Measurements from ENCODE around the gene CFAP97D2.

The CFAP97D2 gene

DNA sequence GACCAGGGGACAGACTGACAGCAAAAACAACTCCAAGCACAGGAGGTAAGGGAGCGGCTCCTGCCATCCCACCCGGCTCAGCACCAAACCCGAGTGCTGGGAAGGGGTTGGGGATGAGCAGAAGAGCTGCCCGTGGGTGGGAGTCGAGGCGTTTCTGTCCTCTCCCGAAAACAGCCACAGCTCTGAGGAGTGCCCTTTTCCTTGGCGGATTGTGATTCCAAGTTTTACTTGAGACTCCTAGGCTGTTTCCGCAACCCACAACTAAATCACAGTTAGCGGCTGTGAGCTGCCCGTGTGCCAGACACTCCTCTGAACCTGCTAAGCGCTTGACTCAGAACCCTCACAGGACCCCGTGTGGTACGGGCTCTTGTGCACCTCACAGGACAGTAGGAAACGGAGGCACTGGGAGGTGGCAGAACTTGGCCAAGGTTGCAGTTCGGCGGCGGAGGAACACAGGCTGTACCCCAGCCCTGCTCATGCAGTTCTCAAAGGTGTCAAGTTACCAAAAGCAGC lies 21.4 kb downstream of the CFAP97D2 start:
- no peak for DNase-seq

DNA sequence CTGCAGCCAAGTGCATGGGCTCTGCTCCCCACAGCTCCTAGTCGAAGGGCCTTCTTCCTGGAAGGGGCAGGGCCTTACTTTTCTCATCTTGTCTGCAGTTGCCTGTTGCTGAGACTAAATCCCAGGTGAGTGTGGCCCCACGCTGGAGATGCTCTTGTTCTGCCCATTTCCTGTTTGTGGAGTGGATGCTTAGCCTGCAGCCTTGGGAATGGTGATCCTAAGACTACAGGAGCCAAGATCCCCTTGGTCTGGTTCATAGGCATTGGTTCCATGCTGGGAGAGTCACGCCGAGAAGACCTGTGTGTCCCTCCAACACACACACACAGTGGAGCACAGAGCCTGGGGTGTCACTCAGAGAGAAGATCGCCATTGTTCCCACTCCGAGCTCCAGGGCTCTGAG lies 23.5 kb downstream of the CFAP97D2 start:
- no peak for DNase-seq

DNA sequence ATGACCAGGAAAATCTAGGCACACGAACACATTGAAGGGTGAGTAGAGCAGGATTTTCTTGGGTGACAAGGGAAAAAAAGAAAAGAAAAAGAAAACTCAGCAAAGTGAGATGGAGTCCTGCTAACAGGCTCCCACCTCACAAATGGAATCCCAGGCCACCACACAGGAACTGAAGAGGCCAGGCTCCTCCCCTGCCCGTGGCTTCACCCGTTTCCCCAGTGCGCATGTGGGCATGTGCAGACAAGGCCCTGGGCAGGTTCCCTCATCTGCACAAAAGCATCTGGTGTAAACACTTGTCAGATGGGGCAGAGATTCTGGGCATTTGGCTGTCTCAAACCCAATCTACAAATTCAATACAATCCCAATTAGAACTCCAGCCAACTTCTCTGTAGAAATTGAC lies 24.5 kb downstream of the CFAP97D2 start:
- DNase-seq, result no peak

DNA sequence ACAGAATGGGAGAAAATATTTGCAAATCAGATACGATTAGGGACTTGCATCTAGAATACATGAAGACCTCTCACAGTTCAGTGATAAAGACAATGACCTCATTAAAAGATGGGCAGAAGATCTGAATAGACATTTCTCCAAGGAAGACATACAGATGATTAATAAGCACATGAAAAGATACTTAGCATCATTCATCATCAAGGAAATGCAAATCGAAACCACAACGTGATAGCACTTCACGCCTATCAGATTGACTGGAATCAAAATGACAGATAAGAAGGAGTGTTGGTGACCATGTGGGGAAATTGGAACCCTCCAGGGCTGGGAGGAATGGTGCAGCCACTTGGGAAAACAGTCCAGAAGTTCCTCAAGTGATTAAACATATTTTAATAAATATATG lies 25.8 kb downstream of the CFAP97D2 start:
- DNase-seq, result no peak

DNA sequence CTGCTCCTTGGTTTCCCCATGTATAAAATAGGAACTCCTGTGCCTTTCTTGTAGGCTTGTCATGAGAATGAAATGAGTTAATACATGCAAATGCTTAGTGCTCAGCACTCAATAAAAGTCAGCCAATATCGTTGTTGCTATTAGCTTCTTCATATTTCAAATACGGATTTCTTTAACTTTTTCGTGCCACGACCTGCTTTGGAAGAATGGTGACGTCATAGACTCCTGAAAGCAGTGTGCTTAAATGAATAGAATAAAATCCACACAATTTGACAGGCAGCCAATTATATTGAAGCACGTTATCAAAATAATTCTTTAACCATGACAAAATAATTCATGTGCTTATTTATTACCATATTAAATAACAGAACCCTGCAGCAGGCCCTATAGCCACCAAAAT lies 29.1 kb downstream of the CFAP97D2 start:
- DNase-seq, result no peak

DNA sequence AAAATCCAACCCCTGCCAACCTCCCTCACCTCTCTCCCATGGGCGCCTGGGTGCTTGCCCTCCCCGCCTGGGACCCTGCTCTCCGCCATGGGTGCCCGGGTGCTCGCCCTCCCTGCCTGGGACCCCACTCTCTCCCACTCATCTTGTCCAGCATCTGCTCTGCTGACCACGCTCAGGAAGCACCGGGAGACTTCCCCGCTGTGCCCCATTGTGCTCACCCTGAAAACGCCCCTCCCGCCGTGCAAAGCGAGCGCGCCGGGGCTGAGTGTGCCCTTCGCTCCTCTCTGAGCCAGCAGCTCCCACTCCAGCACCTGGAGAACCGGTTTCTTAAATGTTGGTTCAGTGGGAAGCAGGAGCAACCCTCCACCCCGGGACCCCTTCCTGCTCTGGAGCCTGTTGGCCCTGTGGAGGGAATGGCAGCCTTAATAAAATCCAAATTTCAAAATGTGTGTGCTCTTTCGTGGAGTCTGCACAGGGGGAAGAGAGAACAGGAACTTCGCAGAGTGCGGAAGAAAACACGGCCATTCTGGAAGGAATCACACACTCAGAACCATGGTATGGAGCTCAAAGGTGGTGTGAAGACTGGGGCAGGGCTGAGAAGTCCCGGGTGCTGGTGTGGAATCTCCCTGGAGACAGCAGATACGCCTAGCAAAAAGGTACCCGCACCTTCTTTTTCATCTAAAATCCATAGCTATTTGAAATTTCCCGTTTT lies 32.5 kb downstream of the CFAP97D2 start:
- no peak for DNase-seq

- no peak for DNase-seq
Measured at GRCh38 chr13:114212158-114212495, 33.1 kb downstream of the CFAP97D2 start.

GRCh38 chr13:114213980-114214379 lies 34.9 kb downstream of the CFAP97D2 start:
- no peak for DNase-seq

DNA sequence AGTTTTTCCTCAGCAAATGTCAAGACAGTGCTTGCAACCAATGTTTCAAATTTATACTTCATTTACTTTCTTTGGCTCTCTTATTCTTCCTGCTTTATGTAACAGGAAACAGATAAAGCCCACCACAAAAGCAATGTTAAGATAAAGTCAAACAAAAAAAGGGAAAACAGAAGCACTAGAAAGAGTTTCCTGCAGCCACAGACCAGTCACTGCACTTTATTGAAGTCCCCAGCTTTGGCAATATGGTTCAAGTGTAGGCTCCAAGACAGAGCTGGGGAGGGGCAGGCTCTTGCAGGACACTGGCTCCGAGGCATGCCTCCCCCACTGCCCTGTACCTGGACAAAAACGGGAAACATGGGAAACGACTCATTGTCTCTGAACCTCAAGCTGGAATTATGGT lies 40.3 kb downstream of the CFAP97D2 start:
- no peak for DNase-seq

DNA sequence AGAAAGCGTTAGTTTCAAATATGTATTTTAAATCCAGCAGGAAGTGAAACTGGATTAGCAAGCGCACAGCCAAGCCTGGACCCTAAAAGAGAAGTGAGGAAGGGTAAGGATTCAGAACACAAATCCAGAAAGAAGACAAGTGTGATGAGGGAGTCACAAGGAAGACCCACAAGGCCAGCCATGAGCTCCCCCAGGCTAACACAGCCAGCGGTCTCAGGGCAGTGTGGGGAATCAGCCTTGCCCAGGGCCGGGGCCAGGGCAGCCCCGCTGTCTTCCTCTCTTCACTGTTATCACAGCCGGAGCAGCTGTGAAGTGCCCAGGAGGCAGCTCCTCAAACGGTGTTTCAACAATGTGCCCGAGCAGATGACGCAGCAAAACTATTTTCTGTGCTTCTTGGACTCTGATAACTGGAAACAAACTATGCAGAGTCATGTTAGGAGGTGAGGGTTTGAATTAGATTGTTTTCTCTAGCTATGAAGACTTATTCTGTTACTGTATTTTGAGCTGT lies 43.5 kb downstream of the CFAP97D2 start:
- no peak for DNase-seq

DNA sequence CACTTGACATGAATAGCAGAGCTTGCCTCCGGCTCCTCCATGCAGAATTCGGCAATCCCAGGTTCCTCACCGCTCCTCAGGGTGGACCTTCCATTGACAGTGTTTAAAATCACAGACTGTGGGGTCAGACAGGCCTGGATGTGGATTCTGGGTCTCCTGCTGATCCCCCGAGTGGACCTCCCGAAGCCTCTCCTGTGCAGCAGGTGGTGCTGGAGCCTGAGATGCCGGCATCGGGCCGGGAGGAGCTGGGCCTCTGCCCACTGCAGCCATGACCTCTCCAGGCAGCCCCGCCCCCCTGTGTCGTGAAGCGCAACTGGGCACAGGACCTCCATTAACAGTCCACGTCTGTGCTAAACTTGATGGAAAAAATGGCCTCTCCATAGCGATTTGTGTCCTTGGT lies 45.1 kb downstream of the CFAP97D2 start:
- DNase-seq, result no peak

- DNase-seq, result no peak
Measured at GRCh38 chr13:114225610-114226009, 46.6 kb downstream of the CFAP97D2 start.

DNA sequence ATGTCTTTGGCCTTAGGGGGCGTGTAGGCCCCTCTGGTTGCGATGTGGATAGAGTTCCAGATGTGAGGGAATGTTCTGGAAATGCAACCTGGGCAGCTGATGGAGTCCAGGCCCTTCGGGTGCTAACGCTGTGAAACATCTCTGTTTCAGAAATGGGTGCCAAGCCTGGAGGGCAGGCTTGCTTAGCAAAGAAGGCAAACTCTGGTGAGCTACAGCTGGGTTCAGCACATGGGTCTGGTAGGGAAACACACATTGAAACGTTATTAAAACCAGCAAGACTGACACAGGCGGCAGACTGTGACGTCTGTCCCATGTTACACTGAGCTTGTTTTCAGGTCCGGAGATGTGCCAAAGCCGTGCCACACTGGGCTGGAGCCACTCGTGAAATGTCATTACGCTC lies 47.0 kb downstream of the CFAP97D2 start:
- DNase-seq, result no peak

DNA sequence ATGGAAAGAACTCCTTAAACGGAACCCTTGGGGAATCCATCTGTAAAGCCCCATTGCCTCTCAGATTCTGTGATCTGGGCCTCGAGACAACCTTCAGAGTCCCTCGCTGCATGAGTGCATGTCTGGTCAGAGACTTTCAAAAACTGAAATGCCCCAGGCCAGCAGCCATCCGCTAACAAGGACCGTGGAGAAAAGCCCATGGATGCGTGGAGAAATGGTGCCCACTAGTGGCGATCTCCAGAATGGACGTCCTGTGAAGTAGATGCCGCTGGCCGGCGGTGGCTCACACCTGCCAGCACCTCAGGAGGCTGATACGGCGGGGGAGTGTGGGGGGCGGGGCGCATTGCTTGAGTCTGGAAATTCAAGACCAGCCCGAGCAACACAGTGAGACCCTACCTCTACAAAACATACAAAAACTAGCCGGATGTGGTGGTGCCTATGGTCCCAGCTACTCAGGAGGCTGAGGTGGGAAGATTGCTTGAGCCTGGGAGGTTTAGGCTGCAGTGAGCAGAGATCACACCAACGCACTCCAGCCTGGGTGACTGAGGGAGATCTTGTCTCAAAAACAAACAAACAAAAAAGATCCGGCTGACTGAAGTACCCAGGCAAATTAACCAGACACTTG lies 47.8 kb downstream of the CFAP97D2 start:
- peak; percentile 89 to 91 for DNase-seq

DNA sequence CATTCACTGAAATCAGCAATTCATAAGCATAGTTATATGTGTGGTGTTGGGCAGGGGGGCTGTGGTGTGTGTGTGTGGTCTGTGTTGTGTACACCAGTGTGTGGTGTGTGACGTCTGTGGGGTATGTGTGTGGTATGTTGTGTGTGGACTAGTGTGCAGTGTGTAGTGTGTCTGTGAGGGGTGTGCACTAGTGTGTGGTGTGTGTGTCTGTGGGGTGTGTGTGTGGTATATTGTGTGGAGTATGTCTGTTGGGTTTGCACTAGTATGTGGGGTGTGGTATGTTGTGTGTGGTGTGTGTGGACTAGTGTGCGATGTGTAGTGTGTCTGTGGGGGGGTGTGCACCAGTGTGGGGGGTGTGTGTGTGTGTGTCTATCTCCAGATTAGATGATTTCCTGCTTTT lies 48.5 kb downstream of the CFAP97D2 start:
- no peak for DNase-seq

GRCh38 chr13:114228176-114228575 lies 49.1 kb downstream of the CFAP97D2 start:
- DNase-seq, result no peak

DNA sequence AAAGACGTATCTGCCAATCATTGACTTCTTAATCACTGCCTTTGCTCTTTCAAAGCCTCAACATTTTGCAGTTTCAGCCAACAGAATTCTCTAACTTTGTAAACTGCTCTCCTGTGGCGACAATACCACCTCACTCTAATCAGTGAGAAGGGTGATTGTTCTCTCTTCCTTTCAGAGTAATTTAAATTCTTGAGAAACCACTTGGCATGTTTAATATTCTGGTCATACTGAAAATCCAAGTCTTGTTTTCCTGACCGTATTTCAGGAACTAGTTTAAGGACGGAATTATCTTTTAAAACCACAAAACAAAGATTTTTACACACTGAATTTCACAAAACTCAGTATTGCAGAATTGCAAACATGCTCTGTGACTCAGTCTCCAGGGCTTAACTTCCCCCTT lies 50.4 kb downstream of the CFAP97D2 start:
- no peak for DNase-seq

- no peak for DNase-seq
Measured at GRCh38 chr13:114230117-114230516, 51.1 kb downstream of the CFAP97D2 start.

DNA sequence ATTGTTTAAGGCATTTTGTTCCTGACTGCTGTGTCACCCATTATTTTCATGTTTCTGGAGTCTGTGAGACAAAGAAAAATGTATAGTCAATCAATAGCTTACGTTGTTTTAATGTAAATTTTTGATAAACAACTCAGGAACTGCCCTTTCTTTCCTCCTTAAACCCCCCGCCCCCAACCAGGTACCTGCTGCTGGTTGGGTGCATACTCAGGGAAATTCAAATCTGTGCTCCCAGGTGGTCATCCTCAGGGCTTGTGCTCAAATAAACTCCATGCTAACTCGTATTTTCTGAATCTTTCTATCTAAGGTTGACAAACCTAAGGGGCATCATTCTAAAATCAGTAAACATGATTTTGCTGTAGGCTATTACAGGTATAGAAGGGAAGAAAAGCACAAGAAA lies 51.5 kb downstream of the CFAP97D2 start:
- DNase-seq, result no peak

DNA sequence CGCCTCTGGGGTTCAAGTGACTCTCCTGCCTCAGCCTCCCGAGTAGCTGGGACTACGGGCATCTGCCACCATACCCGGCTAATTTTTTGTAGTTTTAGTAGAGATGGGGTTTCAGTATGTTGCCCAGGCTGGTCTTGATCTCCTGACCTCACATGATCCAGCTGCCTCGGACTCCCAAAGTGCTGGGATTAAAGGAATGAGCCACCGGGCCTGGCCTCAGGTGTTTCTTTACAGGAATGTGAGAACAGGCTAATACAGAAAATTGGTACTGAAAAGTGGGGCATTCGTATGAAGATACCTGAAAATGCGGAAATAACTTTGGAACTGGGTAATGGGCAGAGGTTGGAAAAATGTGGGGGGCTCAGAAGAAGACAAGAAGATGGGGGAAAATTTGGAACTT lies 52.8 kb downstream of the CFAP97D2 start:
- DNase-seq, result no peak

- no peak for DNase-seq
Measured at GRCh38 chr13:114234266-114234644, 55.2 kb downstream of the CFAP97D2 start.

GRCh38 chr13:114234645-114235421 lies 55.8 kb downstream of the CFAP97D2 start, which contains the start of gene CDC16:
Gene CDC16 (plus strand): TSS chr13:114234897. CDS start chr13:114235085, 188 bp downstream.
- peak; percentile 90 to 91 for DNase-seq

GRCh38 chr13:114235697-114236096 lies 56.6 kb downstream of the CFAP97D2 start:
- no peak for DNase-seq

- no peak for DNase-seq
Measured at GRCh38 chr13:114236227-114236626, 57.2 kb downstream of the CFAP97D2 start.

Measured in stimulated activated CD4-positive, alpha-beta T cell treated with anti-CD3 and anti-CD28 coated beads, Interleukin-2, amount 100 ng/mL, for 48 hours (primary cell).